ENCODE data around the gene PDE11A.

GRCh38 chr2:177612659-177613058 is 459.9 kb downstream of the PDE11A start:
- TF ChIP-seq CTCF (IDR thresholded peaks at IDR 0.05; ENCODE audit: low read depth, low read length, missing input control), result no peak
- no peak for TF ChIP-seq ZBTB33 (IDR thresholded peaks at IDR 0.05)
- no peak for TF ChIP-seq RAD21 (IDR thresholded peaks at IDR 0.05)
- TF ChIP-seq MAX (IDR thresholded peaks at IDR 0.05), result no peak
- TF ChIP-seq SP1 (IDR thresholded peaks at IDR 0.05), result no peak
- TF ChIP-seq YY1 (IDR thresholded peaks at IDR 0.05), result no peak
- no peak for TF ChIP-seq JUND (IDR thresholded peaks at IDR 0.05)
- TF ChIP-seq ATF3 (IDR thresholded peaks at IDR 0.05), result no peak
- TF ChIP-seq REST (IDR thresholded peaks at IDR 0.05), result no peak
